ENCODE data around the gene TXK. TPM values are rescaled to one million over a fixed set of nuclear protein-coding genes. Genes with fewer than 3 reads are reported as not detected.

Gene TXK
- total RNA-seq (1 to 10 TPM; 3.6 to 5.9 TPM), polyA plus RNA-seq (ENCODE audit: insufficient read depth, low read depth, low replicate concordance) (3.1 TPM)
- long read RNA-seq, donor 1, result 0 reads
- long read RNA-seq, donor 2, result 0 reads

- 90 to 95% methylated on average over 5 of the region's 5 CpGs for WGBS, 2 donors
- DNase-seq, result no peak
- H3K4me1 ChIP-seq, result no peaks in the 10 kb centered on the region
- no peaks in the 10 kb centered on the region for H3K9me3 ChIP-seq
- no peaks in the 10 kb centered on the region for H3K27me3 ChIP-seq
- no peaks in the 10 kb centered on the region for H3K36me3 ChIP-seq (ENCODE audit: low read depth, missing control alignments)
- H3K4me3 ChIP-seq, result no peak within 1 kb of the TSS
- intact Hi-C loops (cut with DNase I; ENCODE audit: low total_unique reads), result no loop called here
- TF ChIP-seq CTCF (IDR thresholded peaks at IDR 0.05) (no peak), POLR2A (IDR thresholded peaks at IDR 0.05) (no peak)
- H3K27ac ChIP-seq, result no peak within 1 kb of the TSS
These were observed at the start of gene TXK for GRCh38 chr4:48134081-48134480. Gene TXK (minus strand): TSS chr4:48134250. CDS start chr4:48134170, 80 bp downstream.

GRCh38 chr4:48180234-48180633, 46.2 kb upstream of the TXK start:
- no peak for DNase-seq
- TF ChIP-seq CTCF (IDR thresholded peaks at IDR 0.05), result no peak
- TF ChIP-seq POLR2A (IDR thresholded peaks at IDR 0.05), result no peak
- Histone ChIP-seq H3K9me3 (no peaks in the 10 kb centered on the region), H3K36me3 (ENCODE audit: low read depth, missing control alignments) (no peaks in the 10 kb centered on the region), H3K27ac (no peak overlapping the region), H3K4me3 (no peak overlapping the region), H3K27me3 (no peaks in the 10 kb centered on the region), H3K4me1 (no peaks in the 10 kb centered on the region)
- intact Hi-C loops (cut with DNase I; ENCODE audit: low total_unique reads), result no loop called here

- Histone ChIP-seq H3K4me3 (no peak overlapping the region), H3K27ac (no peak overlapping the region), H3K36me3 (ENCODE audit: low read depth, missing control alignments) (no peaks in the 10 kb centered on the region), H3K27me3 (no peaks in the 10 kb centered on the region), H3K4me1 (no peaks in the 10 kb centered on the region), H3K9me3 (no peaks in the 10 kb centered on the region)
- intact Hi-C loops (cut with DNase I; ENCODE audit: low total_unique reads), result no loop called here
- DNase-seq, result no peak
- WGBS, 2 donors, result 82 to 95% methylated on average over 4 of the region's 4 CpGs
- no peak for TF ChIP-seq POLR2A (IDR thresholded peaks at IDR 0.05)
- no peak for TF ChIP-seq CTCF (IDR thresholded peaks at IDR 0.05)
These were observed 44.9 kb upstream of the TXK start for GRCh38 chr4:48178931-48179330.

- Histone ChIP-seq H3K4me3 (no peak overlapping the region), H3K27ac (no peak overlapping the region), H3K36me3 (ENCODE audit: low read depth, missing control alignments) (no peaks in the 10 kb centered on the region), H3K4me1 (no peaks in the 10 kb centered on the region), H3K9me3 (no peaks in the 10 kb centered on the region), H3K27me3 (no peaks in the 10 kb centered on the region)
- TF ChIP-seq POLR2A (IDR thresholded peaks at IDR 0.05) (no peak), CTCF (IDR thresholded peaks at IDR 0.05) (no peak)
- DNase-seq, result no peak
- intact Hi-C loops (cut with DNase I; ENCODE audit: low total_unique reads), result no loop called here
These were observed 41.8 kb upstream of the TXK start for GRCh38 chr4:48175806-48176205.

- Histone ChIP-seq H3K27ac (no peak overlapping the region), H3K9me3 (no peaks in the 10 kb centered on the region), H3K27me3 (no peaks in the 10 kb centered on the region), H3K4me1 (no peaks in the 10 kb centered on the region), H3K36me3 (ENCODE audit: low read depth, missing control alignments) (no peaks in the 10 kb centered on the region), H3K4me3 (no peak overlapping the region)
- TF ChIP-seq CTCF (IDR thresholded peaks at IDR 0.05) (no peak), POLR2A (IDR thresholded peaks at IDR 0.05) (no peak)
- WGBS, 2 donors, result 40 to 62% methylated on average over 7 of the region's 7 CpGs
- intact Hi-C loops (cut with DNase I; ENCODE audit: low total_unique reads), result no loop called here
- no peak for DNase-seq
These were observed 41.3 kb upstream of the TXK start for GRCh38 chr4:48175328-48175727.
